IMR-90 (cell line): ENCODE data around the gene KLHL34. TPM values are rescaled to one million over a fixed set of nuclear protein-coding genes. Genes with fewer than 3 reads are reported as not detected.

ENCODE experiments used
- ATAC-seq: fragments of 200-7000 bp; cut with Tn5 transposase; 2 replicates; pipeline ENCODE4 v1.9.1; 2020; ENCODE audit warnings: low read depth, mild to moderate bottlenecking, moderate library complexity
- BruUV-seq: library from RNA; stranded (reverse); fragments of 400-500 nt; replicated peaks from 2 replicates; lab custom pipeline; 2021; lab: Mats Ljungman, UMichigan
- CTCF ChIA-PET: fragments of 300-600 bp; formaldehyde crosslinking; extraction: SDS; loops from one replicate; lab custom pipeline; 2021; ENCODE audit warnings: antibody characterized with exemption; lab: Yijun Ruan, JAX
- POLR2A ChIA-PET: fragments of 300-600 bp; sonication (Branson Sonifier 250); formaldehyde crosslinking; loops from one replicate; lab custom pipeline; 2022; ENCODE audit warnings: antibody characterized with exemption; ENCODE audit not compliant: unreplicated experiment; lab: Charles Lee
- DNase-seq: peaks from one replicate; pipeline ENCODE4 v3.0.0; 2013
- H2AFZ ChIP-seq: replicated peaks from 2 replicates; pipeline ENCODE3; 2013; ENCODE audit warnings: low read length, mild to moderate bottlenecking; ENCODE audit not compliant: poor library complexity
- H2AK5ac ChIP-seq: 2 replicates; pipeline ENCODE4 v1.6.1; 2013; ENCODE audit warnings: low read depth, low read length, inconsistent platforms
- H2AK9ac ChIP-seq: replicated peaks from 2 replicates; pipeline ENCODE3; 2013; ENCODE audit warnings: mild to moderate bottlenecking, low read depth, low read length, moderate library complexity; ENCODE audit not compliant: poor library complexity
- H2BK120ac ChIP-seq: 2 replicates; pipeline ENCODE4 v1.6.1; 2013; ENCODE audit warnings: low read depth, low read length, inconsistent platforms
- H2BK15ac ChIP-seq: 3 replicates; pipeline ENCODE4 v1.6.1; 2013; ENCODE audit warnings: low read depth, low read length, inconsistent platforms
- H2BK20ac ChIP-seq: 2 replicates; pipeline ENCODE4 v1.6.1; 2013; ENCODE audit warnings: low read depth, mild to moderate bottlenecking, inconsistent platforms, low read length, moderate library complexity
- H2BK5ac ChIP-seq: 2 replicates; pipeline ENCODE4 v1.6.1; 2013; ENCODE audit warnings: mild to moderate bottlenecking, low read depth, low read length, inconsistent platforms; ENCODE audit not compliant: poor library complexity, severe bottlenecking
- H3K14ac ChIP-seq: replicated peaks from 2 replicates; pipeline ENCODE4 v1.6.1; 2013; ENCODE audit warnings: low read depth, low read length, inconsistent platforms
- H3K18ac ChIP-seq: 2 replicates; pipeline ENCODE4 v1.6.1; 2013; ENCODE audit warnings: low read depth, low read length, control low read depth
- H3K23ac ChIP-seq: 2 replicates; pipeline ENCODE4 v1.6.1; 2013; ENCODE audit warnings: low read depth, low read length, inconsistent platforms
- H3K27ac ChIP-seq: 2 replicates; pipeline ENCODE4 v1.5.1; 2013; ENCODE audit warnings: mild to moderate bottlenecking, control low read depth, low read length; ENCODE audit not compliant: insufficient read depth
- H3K27me3 ChIP-seq: 2 replicates; pipeline ENCODE4 v1.6.1; 2013; ENCODE audit warnings: low read length; ENCODE audit not compliant: control insufficient read depth, insufficient read depth
- H3K36me3 ChIP-seq: 2 replicates; pipeline ENCODE4 v1.6.1; 2013; ENCODE audit warnings: low read length, mixed read lengths; ENCODE audit not compliant: control insufficient read depth, insufficient read depth
- H3K4ac ChIP-seq: 2 replicates; pipeline ENCODE4 v1.6.1; 2013; ENCODE audit warnings: low read depth, low read length, inconsistent platforms
- H3K4me1 ChIP-seq: 2 replicates; pipeline ENCODE4 v1.6.1; 2013; ENCODE audit warnings: low read length, mixed read lengths; ENCODE audit not compliant: control insufficient read depth, insufficient read depth
- H3K4me2 ChIP-seq: 2 replicates; pipeline ENCODE4 v1.6.1; 2013; ENCODE audit warnings: low read depth, mild to moderate bottlenecking, control low read depth, low read length, moderate library complexity
- H3K4me3 ChIP-seq: 2 replicates; pipeline ENCODE4 v1.5.1; 2013; ENCODE audit warnings: low read depth, mild to moderate bottlenecking, control low read depth, low read length, moderate library complexity; ENCODE audit not compliant: insufficient read depth
- H3K56ac ChIP-seq: 2 replicates; pipeline ENCODE4 v1.6.1; 2013; ENCODE audit warnings: low read length, inconsistent platforms; ENCODE audit not compliant: insufficient read depth; ENCODE audit errors: extremely low read depth
- H3K79me1 ChIP-seq, 2 experiments: 2 replicates each; pipeline ENCODE4 v1.6.1; 2013; ENCODE audit warnings: low read length in 2 of 2, inconsistent platforms in 1 of 2, low read depth in 1 of 2
- H3K9ac ChIP-seq: 2 replicates; pipeline ENCODE4 v1.6.1; 2013; ENCODE audit warnings: low read depth, low read length, control low read depth
- H3K9me1 ChIP-seq: 2 replicates; pipeline ENCODE4 v1.6.1; 2013; ENCODE audit warnings: low read length, inconsistent platforms; ENCODE audit not compliant: insufficient read depth
- H3K9me3 ChIP-seq: 2 replicates; pipeline ENCODE4 v1.6.1; 2013; ENCODE audit warnings: low read length; ENCODE audit not compliant: control insufficient read depth, insufficient read depth
- H4K20me1 ChIP-seq: 2 replicates; pipeline ENCODE4 v1.6.1; 2013; ENCODE audit warnings: low read length, inconsistent platforms; ENCODE audit not compliant: insufficient read depth
- H4K5ac ChIP-seq: 2 replicates; pipeline ENCODE4 v1.6.1; 2013; ENCODE audit warnings: mild to moderate bottlenecking, low read depth, low read length, control low read depth
- H4K8ac ChIP-seq, 2 experiments: 2 replicates each; pipeline ENCODE4 v1.6.1; 2013; ENCODE audit warnings: low read depth in 2 of 2, low read length in 2 of 2, control low read depth in 1 of 2, inconsistent platforms in 1 of 2
- H4K91ac ChIP-seq: 2 replicates; pipeline ENCODE4 v1.6.1; 2013; ENCODE audit warnings: low read depth, low read length, inconsistent platforms; ENCODE audit not compliant: insufficient read depth
- BHLHE40 ChIP-seq: fragments of 150-350 bp; IDR thresholded peaks from 2 replicates; pipeline ENCODE4 v1.6.1; 2016; ENCODE audit warnings: mild to moderate bottlenecking, low read depth, low read length
- CEBPB ChIP-seq: IDR thresholded peaks from 2 replicates; pipeline ENCODE4 v1.6.1; 2012; ENCODE audit warnings: low read depth, low read length, improper control_type of control experiment
- CHD1 ChIP-seq: IDR thresholded peaks from 2 replicates; pipeline ENCODE4 v1.6.1; 2012; ENCODE audit warnings: low read depth, low read length, improper control_type of control experiment
- CTCF ChIP-seq: conservative IDR thresholded peaks from 2 replicates; pipeline ENCODE4 v1.5.1; 2012; ENCODE audit warnings: mild to moderate bottlenecking, low read depth, low read length, improper control_type of control experiment
- ELK1 ChIP-seq: fragments of 150-350 bp; IDR thresholded peaks from 2 replicates; pipeline ENCODE4 v1.6.1; 2016; ENCODE audit warnings: low read depth, mild to moderate bottlenecking, low read length, moderate library complexity, borderline replicate concordance
- FOS ChIP-seq: fragments of 150-350 bp; IDR thresholded peaks from 2 replicates; pipeline ENCODE4 v1.6.1; 2016; ENCODE audit warnings: low read depth, low read length
- MAFK ChIP-seq: IDR thresholded peaks from 2 replicates; pipeline ENCODE4 v1.6.1; 2012; ENCODE audit warnings: low read depth, low read length, improper control_type of control experiment
- MAZ ChIP-seq: IDR thresholded peaks from 2 replicates; pipeline ENCODE4 v1.6.1; 2012; ENCODE audit warnings: low read depth, mild to moderate bottlenecking, low read length, improper control_type of control experiment, moderate library complexity, borderline replicate concordance
- MXI1 ChIP-seq: IDR thresholded peaks from 2 replicates; pipeline ENCODE4 v1.6.1; 2012; ENCODE audit warnings: low read depth, mild to moderate bottlenecking, low read length, moderate library complexity, borderline replicate concordance
- NFE2L2 ChIP-seq: fragments of 150-350 bp; IDR thresholded peaks from 2 replicates; pipeline ENCODE4 v1.6.1; 2016; ENCODE audit warnings: low read depth, mild to moderate bottlenecking, low read length
- POLR2A ChIP-seq: IDR thresholded peaks from 2 replicates; pipeline ENCODE4 v1.6.1; 2012; ENCODE audit warnings: mild to moderate bottlenecking, low read depth, low read length
- RAD21 ChIP-seq: IDR thresholded peaks from 2 replicates; pipeline ENCODE4 v1.6.1; 2012; ENCODE audit warnings: low read length, improper control_type of control experiment
- RCOR1 ChIP-seq: IDR thresholded peaks from 2 replicates; pipeline ENCODE4 v1.6.1; 2012; ENCODE audit warnings: mild to moderate bottlenecking, low read length, improper control_type of control experiment; ENCODE audit not compliant: insufficient replicate concordance
- RFX5 ChIP-seq: IDR thresholded peaks from 2 replicates; pipeline ENCODE4 v1.8.0; 2012; ENCODE audit warnings: low read depth, mild to moderate bottlenecking, low read length, moderate library complexity
- SMC3 ChIP-seq: fragments of 150-350 bp; IDR thresholded peaks from 2 replicates; pipeline ENCODE4 v1.6.1; 2016; ENCODE audit warnings: low read depth, mild to moderate bottlenecking, antibody characterized with exemption, low read length, moderate library complexity
- WGBS, 2 experiments: methylation state at CpG; one replicate each; pipeline versions ENCODE4 v1.1.5 to v1.1.7; 2013; ENCODE audit warnings: missing lambda C conversion rate in 2 of 2; ENCODE audit not compliant: insufficient read length in 1 of 2; ENCODE audit errors: extremely low coverage in 2 of 2; 5-methylcytosine and 5-hydroxymethylcytosine counted together
- dilution Hi-C: fragments of 300-500 bp; cut with HindIII; formaldehyde crosslinking; loops from one replicate; pipeline ENCODE4 v1.14.3; 2018; ENCODE audit warnings: low sequenced_read_pairs; ENCODE audit not compliant: unreplicated experiment
- in situ Hi-C: fragments of 300-500 bp; cut with MboI; formaldehyde crosslinking; loops from 3 replicates; pipeline ENCODE4 v1.14.3; 2019; ENCODE audit warnings: low sequenced_read_pairs, inconsistent platforms, mixed read lengths
- intact Hi-C: fragments of 100-400 bp; cut with micrococcal nuclease; formaldehyde crosslinking; loops from 2 replicates; pipeline ENCODE4 v1.10.0; 2022
- polyA plus RNA-seq, 3 experiments: library from polyadenylated mRNA; depleted of rRNA; stranded (reverse); fragments of >200 nt; gene quantifications; 2 replicates each; pipeline ENCODE4 v1.2.3, GENCODE V29; 2012; ENCODE audit warnings: low replicate concordance in 1 of 3
- total RNA-seq: library from RNA; depleted of rRNA; stranded (reverse); fragments of >200 nt; gene quantifications from 2 replicates; pipeline ENCODE4 v1.2.3, GENCODE V29; 2012
- TF ChIP-seq, protein P1 (sequence below): fragments of 150-350 bp; IDR thresholded peaks from 2 replicates; pipeline ENCODE4 v1.6.1; 2017; ENCODE audit warnings: mild to moderate bottlenecking, antibody characterized with exemption, low read length, low read depth

KLHL34 gene
- total and polyA plus RNA-seq, 2 of the 4 experiments (the other 2 are of a cell fraction): not detected

DNA sequence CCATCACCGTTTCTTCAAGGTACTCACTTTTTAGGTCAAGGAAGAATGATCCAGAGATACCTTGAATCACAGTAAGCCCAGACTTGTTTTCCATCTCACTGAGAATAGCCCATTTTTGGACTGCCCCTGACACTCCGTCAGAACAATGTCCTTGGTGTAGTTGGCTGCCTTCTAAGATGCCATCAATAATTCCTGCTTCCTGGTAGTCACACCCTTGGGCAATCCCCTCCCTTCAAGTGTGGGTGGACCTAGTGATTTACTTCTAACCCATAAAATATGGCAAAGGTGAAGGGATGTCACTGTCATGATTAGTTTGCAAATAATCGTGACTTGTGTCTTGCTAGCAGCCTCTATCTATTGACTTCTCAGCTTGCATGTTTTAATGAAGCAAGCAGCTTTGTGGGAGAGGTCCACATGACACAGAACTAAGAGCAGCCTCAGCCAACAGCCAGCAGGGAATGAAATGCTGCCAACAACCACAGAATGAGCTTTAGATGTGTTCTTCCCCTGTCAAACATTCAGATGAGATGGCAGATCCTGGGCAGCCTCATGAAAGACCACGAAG lies 20.0 kb upstream of the KLHL34 start:
- no peak overlapping the region for H2BK5ac ChIP-seq
- no peaks in the 10 kb centered on the region for H3K9me3 ChIP-seq
- H2BK120ac ChIP-seq: no peak overlapping the region
- CTCF ChIA-PET: no interaction called here
- H3K4me2 ChIP-seq: no peak overlapping the region
- no peak overlapping the region for H3K56ac ChIP-seq
- no peak overlapping the region for H4K5ac ChIP-seq
- no peaks in the 10 kb centered on the region for H3K4me1 ChIP-seq
- no TSS peak for BruUV-seq
- in situ Hi-C loops (no loop called here), dilution Hi-C loops (no loop called here), intact Hi-C loops (no loop called here)
- H3K23ac ChIP-seq: no peak overlapping the region
- no peak overlapping the region for H4K8ac ChIP-seq
- no peaks in the 10 kb centered on the region for H4K20me1 ChIP-seq
- no peak overlapping the region for H4K91ac ChIP-seq
- POLR2A ChIA-PET: no interaction called here
- no peaks in the 10 kb centered on the region for H3K36me3 ChIP-seq
- H2BK20ac ChIP-seq: no peak overlapping the region
- TF ChIP-seq MAZ (no peak), RAD21 (no peak), MXI1 (no peak), POLR2A (no peak), ELK1 (no peak), FOS (no peak), SMC3 (no peak), CEBPB (no peak), BHLHE40 (no peak), RCOR1 (no peak), CTCF (no peak), NFE2L2 (no peak), RFX5 (no peak), MAFK (no peak), CHD1 (no peak)
- TF ChIP-seq, protein P1, sequence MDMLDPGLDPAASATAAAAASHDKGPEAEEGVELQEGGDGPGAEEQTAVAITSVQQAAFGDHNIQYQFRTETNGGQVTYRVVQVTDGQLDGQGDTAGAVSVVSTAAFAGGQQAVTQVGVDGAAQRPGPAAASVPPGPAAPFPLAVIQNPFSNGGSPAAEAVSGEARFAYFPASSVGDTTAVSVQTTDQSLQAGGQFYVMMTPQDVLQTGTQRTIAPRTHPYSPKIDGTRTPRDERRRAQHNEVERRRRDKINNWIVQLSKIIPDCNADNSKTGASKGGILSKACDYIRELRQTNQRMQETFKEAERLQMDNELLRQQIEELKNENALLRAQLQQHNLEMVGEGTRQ: no peak
- no peak overlapping the region for H3K4ac ChIP-seq
- WGBS, 2 experiments: 60% methylated on average over 1 of the region's 4 CpGs; no CpG with 5 or more reads in 1 of the 2 experiments
- no peak overlapping the region for H2AK5ac ChIP-seq
- no peak overlapping the region for H3K18ac ChIP-seq
- no peak overlapping the region for H3K4me3 ChIP-seq
- no peaks in the 10 kb centered on the region for H3K9me1 ChIP-seq
- H3K79me1 ChIP-seq: no peaks in the 10 kb centered on the region
- no peak overlapping the region for H2BK15ac ChIP-seq
- H2AK9ac ChIP-seq: no peak overlapping the region
- H3K14ac ChIP-seq: no peak overlapping the region
- no peak overlapping the region for H2AFZ ChIP-seq
- no peak for DNase-seq
- no peak overlapping the region for H3K9ac ChIP-seq
- H3K27me3 ChIP-seq: peaks cover 2% of the 10 kb centered on the region; the same call in 1 of the 2 replicates
- ATAC-seq: no peak
- H3K27ac ChIP-seq: no peak overlapping the region
